ENCODE data around the gene KCNA5. TPM values are rescaled to one million over a fixed set of nuclear protein-coding genes. Genes with fewer than 3 reads are reported as not detected.

The KCNA5 gene
- total RNA-seq, 4 donors from 2014 or later, result 1.3 to 37.3 (median 6.8) TPM

- Histone ChIP-seq H3K9me3 (no peaks in the 10 kb centered on the region), H3K27ac (no peak overlapping the region), H3K4me3 (no peak overlapping the region), H3K27me3 (peaks cover 26% of the 10 kb centered on the region), H3K4me1 (peaks cover 0 to 13% (median 0%) of the 10 kb centered on the region in 3 donors), H3K36me3 (no peaks in the 10 kb centered on the region)
- no peak for TF ChIP-seq CTCF (IDR thresholded peaks at IDR 0.05)
- TF ChIP-seq POLR2AphosphoS5 (IDR thresholded peaks at IDR 0.05), result no peak
- no peak for TF ChIP-seq EP300 (IDR thresholded peaks at IDR 0.05)
- TF ChIP-seq POLR2A (IDR thresholded peaks at IDR 0.05), result no peak
- 59 to 80% methylated on average over 1 to 5 of the region's 8 CpGs for WGBS, 2 donors (ENCODE audit: low coverage in 1 of 2)
- no peak for ATAC-seq
Observed at GRCh38 chr12:5000658-5001385, 42.9 kb upstream of the KCNA5 start.

GRCh38 chr12:5003025-5003666 is 40.5 kb upstream of the KCNA5 start:
- Histone ChIP-seq H3K36me3 (no peaks in the 10 kb centered on the region), H3K4me1 (peaks cover 0 to 3% (median 0%) of the 10 kb centered on the region in 3 donors), H3K9me3 (no peaks in the 10 kb centered on the region), H3K27me3 (peaks cover 26% of the 10 kb centered on the region), H3K27ac (no peak overlapping the region), H3K4me3 (no peak overlapping the region)
- peak; percentile 74 to 96 (median 90) for TF ChIP-seq CTCF (IDR thresholded peaks at IDR 0.05)
- no peak for TF ChIP-seq POLR2A (IDR thresholded peaks at IDR 0.05)
- peak; percentile 66 for ATAC-seq
- WGBS, 2 donors (ENCODE audit: low coverage in 1 of 2), result 34 to 42% methylated on average over 2 to 6 of the region's 9 CpGs

- no peak for ATAC-seq
- 75% methylated on average over 3 of the region's 3 CpGs; no CpG with 5 or more reads in 1 of the 2 donors for WGBS, 2 donors (ENCODE audit: low coverage in 1 of 2)
- TF ChIP-seq POLR2A (IDR thresholded peaks at IDR 0.05) (no peak), CTCF (IDR thresholded peaks at IDR 0.05) (no peak), EP300 (IDR thresholded peaks at IDR 0.05) (no peak)
- Histone ChIP-seq H3K36me3 (no peaks in the 10 kb centered on the region), H3K4me1 (peaks cover 0 to 7% (median 0%) of the 10 kb centered on the region in 3 donors), H3K9me3 (no peaks in the 10 kb centered on the region), H3K27ac (no peak overlapping the region), H3K27me3 (peaks cover 4% of the 10 kb centered on the region), H3K4me3 (no peak overlapping the region)
Observed at GRCh38 chr12:5008661-5009060, 35.0 kb upstream of the KCNA5 start.

- ATAC-seq, result no peak
- Histone ChIP-seq H3K27ac (no peak overlapping the region), H3K36me3 (no peaks in the 10 kb centered on the region), H3K4me3 (no peak overlapping the region), H3K9me3 (no peaks in the 10 kb centered on the region), H3K27me3 (no peaks in the 10 kb centered on the region), H3K4me1 (peaks cover 0 to 7% (median 0%) of the 10 kb centered on the region in 3 donors)
- WGBS, 2 donors (ENCODE audit: low coverage in 1 of 2), result 87% methylated on average over 3 of the region's 6 CpGs; no CpG with 5 or more reads in 1 of the 2 donors
- TF ChIP-seq EP300 (IDR thresholded peaks at IDR 0.05) (no peak), CTCF (IDR thresholded peaks at IDR 0.05) (no peak), POLR2A (IDR thresholded peaks at IDR 0.05) (no peak), POLR2AphosphoS5 (IDR thresholded peaks at IDR 0.05) (no peak)
Observed at GRCh38 chr12:5010151-5010550, 33.5 kb upstream of the KCNA5 start.

- Histone ChIP-seq H3K9me3 (no peaks in the 10 kb centered on the region), H3K36me3 (no peaks in the 10 kb centered on the region), H3K4me3 (no peak overlapping the region), H3K27me3 (no peaks in the 10 kb centered on the region), H3K27ac (no peak overlapping the region), H3K4me1 (peaks cover 0 to 7% (median 0%) of the 10 kb centered on the region in 3 donors)
- no peak for TF ChIP-seq EP300 (IDR thresholded peaks at IDR 0.05)
- TF ChIP-seq POLR2A (IDR thresholded peaks at IDR 0.05), result no peak
- no peak for TF ChIP-seq CTCF (IDR thresholded peaks at IDR 0.05)
- TF ChIP-seq POLR2AphosphoS5 (IDR thresholded peaks at IDR 0.05), result no peak
- WGBS, 2 donors (ENCODE audit: low coverage in 1 of 2), result 72 to 86% methylated on average over 5 to 6 of the region's 6 CpGs
- no peak for ATAC-seq
Observed at GRCh38 chr12:5012337-5012736, 31.3 kb upstream of the KCNA5 start.
